Suprapubic skin (tissue), 4 donors: ENCODE measurements around the gene TJAP1.

Experiments
- CTCF ChIP-seq, 2 donors: fragments of 200-600 bp in 1 of 2; fragments of 450-650 bp in 1 of 2; sonication (generic) in 1 of 2; IDR thresholded peaks; one replicate each; pipeline ENCODE4 v1.5.1; 2016 to 2019; ENCODE audit warnings: antibody characterized with exemption in 2 of 2, mild to moderate bottlenecking in 1 of 2, moderate library complexity in 1 of 2
- POLR2A ChIP-seq, 2 donors: fragments of 450-650 bp; IDR thresholded peaks; one replicate each; pipeline ENCODE4 v1.6.1; 2017; ENCODE audit warnings: antibody characterized with exemption in 2 of 2, mild to moderate bottlenecking in 2 of 2, moderate library complexity in 2 of 2
- POLR2AphosphoS5 ChIP-seq, 3 donors: sonication (generic); formaldehyde crosslinking; IDR thresholded peaks; one replicate each; pipeline ENCODE4 v1.6.1; 2017; ENCODE audit warnings: antibody characterized with exemption in 3 of 3

- TF ChIP-seq CTCF (IDR thresholded peaks at IDR 0.05), result no peak
- TF ChIP-seq POLR2A (IDR thresholded peaks at IDR 0.05), result no peak
- TF ChIP-seq POLR2AphosphoS5 (IDR thresholded peaks at IDR 0.05), result no peak
Observed at GRCh38 chr6:43492673-43493072, 15.3 kb downstream of the TJAP1 start.
